Right lobe of liver (tissue), 6 donors: ENCODE results near the gene TOX3. TPM values are rescaled to one million over a fixed set of nuclear protein-coding genes. Genes with fewer than 3 reads are reported as not detected.
A peak's percentile ranks its signal among the peaks of the same experiment; 100 is the strongest.

Experiments used
- ATAC-seq, 4 donors: fragments of 200-7000 bp; cut with Tn5 transposase; one replicate each; pipeline ENCODE4 v1.9.1; 2020; ENCODE audit warnings: mild to moderate bottlenecking in 4 of 4, moderate library complexity in 4 of 4
- DNase-seq, 3 donors: peaks; one replicate each; pipeline ENCODE4 v3.0.0-alpha.2; 2020
- H3K27ac ChIP-seq, 3 donors: fragments of 200-600 bp; one replicate each; pipeline ENCODE4 v1.8.0; 2022
- H3K27me3 ChIP-seq, 2 donors: fragments of 200-600 bp; one replicate each; pipeline ENCODE4 v1.8.0; 2022
- H3K36me3 ChIP-seq, 4 donors: fragments of 200-600 bp; sonication (generic) in 1 of 4; one replicate each; pipeline versions ENCODE4 v1.5.1 to v1.8.0; 2017 to 2022; ENCODE audit warnings: control low read depth in 1 of 4
- H3K4me1 ChIP-seq, 4 donors: fragments of 200-600 bp; sonication (generic) in 1 of 4; one replicate each; pipeline versions ENCODE4 v1.5.1 to v1.8.0; 2017 to 2022; ENCODE audit warnings: control low read depth in 1 of 4
- H3K4me3 ChIP-seq, 3 donors: fragments of 200-600 bp; one replicate each; pipeline ENCODE4 v1.8.0; 2022
- H3K9me3 ChIP-seq, 4 donors: fragments of 200-600 bp; sonication (generic) in 1 of 4; one replicate each; pipeline versions ENCODE4 v1.5.1 to v1.8.0; 2017 to 2022; ENCODE audit warnings: control low read depth in 1 of 4
- POLR2A ChIP-seq: fragments of 450-650 bp; IDR thresholded peaks from one replicate; pipeline ENCODE4 v1.6.1; 2017; ENCODE audit warnings: antibody characterized with exemption, mild to moderate bottlenecking
- WGBS: methylation state at CpG from one replicate; pipeline ENCODE4 v1.1.6; 2018; ENCODE audit warnings: low coverage, low lambda C conversion rate; ENCODE audit not compliant: insufficient coverage; ENCODE audit errors: missing lambda C conversion rate; 5-methylcytosine and 5-hydroxymethylcytosine counted together
- intact Hi-C, 2 donors: fragments of 100-400 bp; cut with DNase I; formaldehyde crosslinking; loops; one replicate each; pipeline versions ENCODE4 v1.11.2 to v1.14.1; 2022
- total RNA-seq, 6 experiments: library from RNA; depleted of rRNA in 2 of 6; stranded (reverse); fragments of >200 nt in 2 of 6; fragmentation: NEBNext Ultra II Directional in 3 of 6; extraction: Animal tissue kit (Norgen Biotek cat#: 25700) in 3 of 6; gene quantifications; one replicate each; pipeline versions ENCODE4 v1.1.0 to v1.2.4, GENCODE V29; 2016 to 2023
- TF ChIP-seq, protein P1 (sequence below), 4 donors: fragments of 200-600 bp in 3 of 4; fragments of 450-650 bp in 1 of 4; IDR thresholded peaks; one replicate each; pipeline versions ENCODE4 v1.5.1 to v1.8.0; 2016 to 2022; ENCODE audit warnings: antibody characterized with exemption in 4 of 4, mild to moderate bottlenecking in 2 of 4
- donor health status: DM: no; HTN: yes; CAD: no.
- donor health status: DM: no; HTN: no; CAD: no.
- donor health status: DM: no; HTN: no; CAD: no.
- donor health status: DM: no; HTN: yes; CAD: no.
- donor health status: DM: no; HTN: yes; CAD: no.

TOX3 gene
- total RNA-seq, 6 experiments from 2014 or later, result 0.92 to 5.8 (median 3.6) TPM

DNA sequence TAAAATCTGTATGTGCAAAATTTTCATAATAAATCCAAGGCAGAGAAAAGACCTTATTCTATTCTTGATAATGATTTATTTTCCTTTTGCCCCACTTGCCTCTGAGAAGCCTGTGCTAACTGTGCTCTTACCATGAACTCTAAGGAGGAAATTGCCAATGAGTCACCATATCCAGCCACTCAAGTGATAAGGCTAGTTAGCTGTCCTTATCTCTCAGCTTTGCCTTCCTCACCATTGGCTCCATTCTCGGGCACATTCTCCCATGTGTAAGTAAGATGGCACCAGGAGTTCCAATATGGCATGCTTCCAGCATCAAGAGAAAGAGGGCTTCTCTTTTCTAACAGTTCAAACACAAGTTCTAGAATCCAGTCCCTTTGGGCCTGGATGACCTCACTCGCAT is 142.4 kb downstream of the TOX3 start:
- ATAC-seq, result no peak
- intact Hi-C loops, result no loop called here

DNA sequence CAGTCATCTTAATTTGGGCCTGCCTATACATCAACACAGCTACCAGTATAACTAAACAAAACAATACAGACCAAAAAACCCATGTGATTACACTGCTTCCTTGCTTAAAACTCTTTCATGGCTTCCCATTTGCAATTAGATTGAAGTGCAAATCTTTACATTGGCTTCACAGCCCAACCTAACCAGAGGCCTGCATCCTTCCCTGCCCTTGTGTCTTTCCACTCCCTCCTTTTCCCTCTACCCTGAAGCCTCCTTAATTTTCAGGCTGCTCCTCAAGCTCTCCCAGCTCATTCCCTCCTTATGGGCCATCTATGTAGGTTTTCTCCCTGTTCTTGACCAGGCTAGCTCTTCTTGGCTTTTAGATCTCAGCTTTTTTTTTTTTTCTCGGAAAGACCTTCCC is 147.8 kb downstream of the TOX3 start:
- ATAC-seq, result no peak
- Histone ChIP-seq H3K27me3 (no peaks in the 10 kb centered on the region), H3K36me3 (no peaks in the 10 kb centered on the region), H3K4me1 (peaks cover 0 to 17% (median 7%) of the 10 kb centered on the region in 4 donors), H3K9me3 (no peaks in the 10 kb centered on the region), H3K4me3 (no peak overlapping the region), H3K27ac (peak overlapping the region in 2 of 3 donors; percentile 41 to 73)
- DNase-seq, result no peak
- intact Hi-C loops, result no loop called here
- no peak for TF ChIP-seq POLR2A
- TF ChIP-seq, protein P1, sequence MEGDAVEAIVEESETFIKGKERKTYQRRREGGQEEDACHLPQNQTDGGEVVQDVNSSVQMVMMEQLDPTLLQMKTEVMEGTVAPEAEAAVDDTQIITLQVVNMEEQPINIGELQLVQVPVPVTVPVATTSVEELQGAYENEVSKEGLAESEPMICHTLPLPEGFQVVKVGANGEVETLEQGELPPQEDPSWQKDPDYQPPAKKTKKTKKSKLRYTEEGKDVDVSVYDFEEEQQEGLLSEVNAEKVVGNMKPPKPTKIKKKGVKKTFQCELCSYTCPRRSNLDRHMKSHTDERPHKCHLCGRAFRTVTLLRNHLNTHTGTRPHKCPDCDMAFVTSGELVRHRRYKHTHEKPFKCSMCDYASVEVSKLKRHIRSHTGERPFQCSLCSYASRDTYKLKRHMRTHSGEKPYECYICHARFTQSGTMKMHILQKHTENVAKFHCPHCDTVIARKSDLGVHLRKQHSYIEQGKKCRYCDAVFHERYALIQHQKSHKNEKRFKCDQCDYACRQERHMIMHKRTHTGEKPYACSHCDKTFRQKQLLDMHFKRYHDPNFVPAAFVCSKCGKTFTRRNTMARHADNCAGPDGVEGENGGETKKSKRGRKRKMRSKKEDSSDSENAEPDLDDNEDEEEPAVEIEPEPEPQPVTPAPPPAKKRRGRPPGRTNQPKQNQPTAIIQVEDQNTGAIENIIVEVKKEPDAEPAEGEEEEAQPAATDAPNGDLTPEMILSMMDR (IDR thresholded peaks at IDR 0.05), result no peak
- WGBS, result 70% methylated on average over 1 of the region's 1 CpG

More for the DNA sequence above, 142.4 kb downstream of the TOX3 start:
- TF ChIP-seq POLR2A, result no peak
- TF ChIP-seq, protein P1 (IDR thresholded peaks at IDR 0.05), result no peak
- Histone ChIP-seq H3K36me3 (no peaks in the 10 kb centered on the region), H3K27ac (no peak overlapping the region), H3K9me3 (no peaks in the 10 kb centered on the region), H3K4me1 (peaks cover 0 to 25% (median 8%) of the 10 kb centered on the region in 4 donors), H3K4me3 (no peak overlapping the region), H3K27me3 (no peaks in the 10 kb centered on the region)
- 71% methylated on average over 2 of the region's 2 CpGs for WGBS
- DNase-seq, result no peak

DNA sequence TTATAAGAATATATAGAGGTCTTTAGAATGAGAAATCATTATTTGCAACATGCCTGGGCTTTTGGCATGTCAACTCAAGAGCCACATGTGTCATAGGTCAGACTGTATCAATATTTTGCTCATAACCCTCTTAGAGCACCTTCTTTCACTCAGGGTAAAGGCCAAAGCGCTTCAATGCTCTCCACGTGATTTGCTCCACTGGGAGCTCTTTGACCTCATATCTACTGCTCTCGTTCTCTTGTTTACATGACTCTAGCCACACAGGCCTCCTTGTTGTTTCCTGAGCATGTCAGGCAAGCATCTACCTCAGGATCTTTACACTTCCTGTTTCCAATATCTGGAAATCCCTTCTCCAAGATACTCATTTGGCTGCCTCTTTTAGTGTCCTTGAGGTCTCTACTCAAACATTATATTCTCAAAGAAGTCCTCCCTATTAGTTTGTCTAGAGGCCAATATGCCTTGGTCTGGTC is 148.4 kb downstream of the TOX3 start:
- DNase-seq (peak; percentile 30 to 74 (median 60)), ATAC-seq (peak; percentile 96 to 98 (median 97))
- no peak for TF ChIP-seq POLR2A
- TF ChIP-seq, protein P1 (IDR thresholded peaks at IDR 0.05), result no peak
- Histone ChIP-seq H3K9me3 (no peaks in the 10 kb centered on the region), H3K36me3 (no peaks in the 10 kb centered on the region), H3K27ac (peak overlapping the region in 2 of 3 donors; percentile 41 to 73), H3K4me1 (peaks cover 0 to 17% (median 7%) of the 10 kb centered on the region in 4 donors), H3K27me3 (no peaks in the 10 kb centered on the region), H3K4me3 (no peak overlapping the region)
- intact Hi-C loops, result no loop called here
- 14% methylated on average over 3 of the region's 3 CpGs for WGBS

DNA sequence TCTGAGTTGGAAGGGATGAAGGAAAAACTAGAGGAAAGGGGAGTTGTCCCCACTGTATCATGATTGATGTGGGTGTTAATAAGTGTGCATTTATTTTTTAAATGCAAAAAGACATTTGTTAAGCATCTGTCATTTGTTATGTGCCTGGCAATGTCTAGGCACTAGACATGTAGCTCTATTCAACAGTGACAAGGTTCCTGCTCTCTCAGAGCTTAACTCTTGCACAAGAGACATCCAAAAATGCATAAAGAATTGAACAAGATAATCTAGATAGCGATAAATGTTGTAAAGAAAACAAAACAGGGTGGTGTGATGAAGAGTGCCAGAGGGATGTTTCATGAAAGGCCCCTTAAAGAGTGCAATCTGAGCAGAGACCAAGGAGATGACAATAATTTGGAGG is 148.9 kb downstream of the TOX3 start:
- H3K4me3 ChIP-seq, result no peak overlapping the region

More for the DNA sequence above, 148.9 kb downstream of the TOX3 start:
- DNase-seq (no peak), ATAC-seq (peak; percentile 26 to 55 (median 33))
- intact Hi-C loops, result no loop called here
- TF ChIP-seq, protein P1 (IDR thresholded peaks at IDR 0.05), result no peak
- TF ChIP-seq POLR2A, result no peak
- WGBS, result 13% methylated on average over 1 of the region's 1 CpG
- H3K27me3 ChIP-seq, result no peaks in the 10 kb centered on the region
- H3K36me3 ChIP-seq, result no peaks in the 10 kb centered on the region
- H3K9me3 ChIP-seq, result no peaks in the 10 kb centered on the region
- peak overlapping the region in 2 of 3 donors; percentile 41 to 73 for H3K27ac ChIP-seq
- H3K4me1 ChIP-seq, result peaks cover 0 to 17% (median 7%) of the 10 kb centered on the region in 4 donors
